ENCODE measurements around the gene PCNX1.

PCNX1 gene

GRCh38 chr14:71117839-71118743, 210.8 kb downstream of the PCNX1 start:
- TF ChIP-seq OSR1 (CRISPR knock-in tag; IDR thresholded peaks at IDR 0.05) (no peak), CSDC2 (CRISPR knock-in tag; IDR thresholded peaks at IDR 0.05) (no peak)
- ATAC-seq = no peak

GRCh38 chr14:71119075-71119474, 211.8 kb downstream of the PCNX1 start:
- ATAC-seq = no peak
- no peak for TF ChIP-seq CSDC2 (CRISPR knock-in tag; IDR thresholded peaks at IDR 0.05)
- no peak for TF ChIP-seq RARB (CRISPR knock-in tag; IDR thresholded peaks at IDR 0.05)
- TF ChIP-seq ZNF8 (CRISPR knock-in tag; IDR thresholded peaks at IDR 0.05) = no peak
- TF ChIP-seq ZNF565 (CRISPR knock-in tag; conservative IDR thresholded peaks at IDR 0.05; ENCODE audit: low read depth) = no peak
- no peak for TF ChIP-seq ZNF70 (CRISPR knock-in tag; IDR thresholded peaks at IDR 0.05)

DNA sequence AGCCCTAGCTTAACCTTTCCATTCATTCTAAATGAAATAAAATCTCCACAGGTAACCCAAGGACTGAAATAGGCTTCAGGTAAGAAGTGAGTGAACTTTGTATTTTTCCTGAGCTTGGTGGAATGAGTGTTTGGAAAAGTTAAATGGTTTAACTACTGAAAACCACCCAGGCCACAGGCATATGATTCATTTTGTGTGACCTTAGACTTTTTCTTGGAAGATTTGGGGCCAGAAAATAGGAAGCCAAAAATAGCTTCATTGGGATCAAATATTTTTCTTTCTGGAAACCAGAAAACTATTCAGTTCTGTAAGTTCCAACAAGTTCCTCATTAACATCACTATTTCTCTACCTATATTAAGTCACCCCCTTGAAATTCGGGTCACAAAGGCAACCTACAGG, 212.6 kb downstream of the PCNX1 start:
- no peak for TF ChIP-seq ZNF8 (CRISPR knock-in tag; IDR thresholded peaks at IDR 0.05)
- no peak for TF ChIP-seq ESRRG (CRISPR knock-in tag; IDR thresholded peaks at IDR 0.05)
- TF ChIP-seq, protein P1, sequence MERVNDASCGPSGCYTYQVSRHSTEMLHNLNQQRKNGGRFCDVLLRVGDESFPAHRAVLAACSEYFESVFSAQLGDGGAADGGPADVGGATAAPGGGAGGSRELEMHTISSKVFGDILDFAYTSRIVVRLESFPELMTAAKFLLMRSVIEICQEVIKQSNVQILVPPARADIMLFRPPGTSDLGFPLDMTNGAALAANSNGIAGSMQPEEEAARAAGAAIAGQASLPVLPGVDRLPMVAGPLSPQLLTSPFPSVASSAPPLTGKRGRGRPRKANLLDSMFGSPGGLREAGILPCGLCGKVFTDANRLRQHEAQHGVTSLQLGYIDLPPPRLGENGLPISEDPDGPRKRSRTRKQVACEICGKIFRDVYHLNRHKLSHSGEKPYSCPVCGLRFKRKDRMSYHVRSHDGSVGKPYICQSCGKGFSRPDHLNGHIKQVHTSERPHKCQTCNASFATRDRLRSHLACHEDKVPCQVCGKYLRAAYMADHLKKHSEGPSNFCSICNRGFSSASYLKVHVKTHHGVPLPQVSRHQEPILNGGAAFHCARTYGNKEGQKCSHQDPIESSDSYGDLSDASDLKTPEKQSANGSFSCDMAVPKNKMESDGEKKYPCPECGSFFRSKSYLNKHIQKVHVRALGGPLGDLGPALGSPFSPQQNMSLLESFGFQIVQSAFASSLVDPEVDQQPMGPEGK (CRISPR knock-in tag; IDR thresholded peaks at IDR 0.05; ENCODE audit: borderline replicate concordance) = no peak
- TF ChIP-seq ZC3H10 (CRISPR knock-in tag; IDR thresholded peaks at IDR 0.05) = no peak
- no peak for TF ChIP-seq TOX (CRISPR knock-in tag; IDR thresholded peaks at IDR 0.05; ENCODE audit: borderline replicate concordance)
- TF ChIP-seq, protein P2, sequence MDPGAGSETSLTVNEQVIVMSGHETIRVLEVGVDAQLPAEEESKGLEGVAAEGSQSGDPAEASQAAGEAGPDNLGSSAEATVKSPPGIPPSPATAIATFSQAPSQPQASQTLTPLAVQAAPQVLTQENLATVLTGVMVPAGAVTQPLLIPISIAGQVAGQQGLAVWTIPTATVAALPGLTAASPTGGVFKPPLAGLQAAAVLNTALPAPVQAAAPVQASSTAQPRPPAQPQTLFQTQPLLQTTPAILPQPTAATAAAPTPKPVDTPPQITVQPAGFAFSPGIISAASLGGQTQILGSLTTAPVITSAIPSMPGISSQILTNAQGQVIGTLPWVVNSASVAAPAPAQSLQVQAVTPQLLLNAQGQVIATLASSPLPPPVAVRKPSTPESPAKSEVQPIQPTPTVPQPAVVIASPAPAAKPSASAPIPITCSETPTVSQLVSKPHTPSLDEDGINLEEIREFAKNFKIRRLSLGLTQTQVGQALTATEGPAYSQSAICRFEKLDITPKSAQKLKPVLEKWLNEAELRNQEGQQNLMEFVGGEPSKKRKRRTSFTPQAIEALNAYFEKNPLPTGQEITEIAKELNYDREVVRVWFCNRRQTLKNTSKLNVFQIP (CRISPR knock-in tag; IDR thresholded peaks at IDR 0.05; ENCODE audit: borderline replicate concordance, low read depth) = no peak
- TF ChIP-seq, protein P3, sequence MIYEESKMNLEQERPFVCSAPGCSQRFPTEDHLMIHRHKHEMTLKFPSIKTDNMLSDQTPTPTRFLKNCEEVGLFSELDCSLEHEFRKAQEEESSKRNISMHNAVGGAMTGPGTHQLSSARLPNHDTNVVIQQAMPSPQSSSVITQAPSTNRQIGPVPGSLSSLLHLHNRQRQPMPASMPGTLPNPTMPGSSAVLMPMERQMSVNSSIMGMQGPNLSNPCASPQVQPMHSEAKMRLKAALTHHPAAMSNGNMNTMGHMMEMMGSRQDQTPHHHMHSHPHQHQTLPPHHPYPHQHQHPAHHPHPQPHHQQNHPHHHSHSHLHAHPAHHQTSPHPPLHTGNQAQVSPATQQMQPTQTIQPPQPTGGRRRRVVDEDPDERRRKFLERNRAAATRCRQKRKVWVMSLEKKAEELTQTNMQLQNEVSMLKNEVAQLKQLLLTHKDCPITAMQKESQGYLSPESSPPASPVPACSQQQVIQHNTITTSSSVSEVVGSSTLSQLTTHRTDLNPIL (CRISPR knock-in tag; IDR thresholded peaks at IDR 0.05; ENCODE audit: low read depth) = no peak
- no peak for TF ChIP-seq BACH2 (CRISPR knock-in tag; IDR thresholded peaks at IDR 0.05; ENCODE audit: borderline replicate concordance)
- TF ChIP-seq RARB (CRISPR knock-in tag; IDR thresholded peaks at IDR 0.05) = no peak
- no peak for TF ChIP-seq ZFP3 (CRISPR knock-in tag; IDR thresholded peaks at IDR 0.05)
- no peak for TF ChIP-seq ISL1 (CRISPR knock-in tag; IDR thresholded peaks at IDR 0.05)
- no peak for TF ChIP-seq SNAI2 (CRISPR knock-in tag; IDR thresholded peaks at IDR 0.05)
- no peak for TF ChIP-seq ARNTL (CRISPR knock-in tag; IDR thresholded peaks at IDR 0.05; ENCODE audit: borderline replicate concordance, low read depth)
- TF ChIP-seq, protein P4, sequence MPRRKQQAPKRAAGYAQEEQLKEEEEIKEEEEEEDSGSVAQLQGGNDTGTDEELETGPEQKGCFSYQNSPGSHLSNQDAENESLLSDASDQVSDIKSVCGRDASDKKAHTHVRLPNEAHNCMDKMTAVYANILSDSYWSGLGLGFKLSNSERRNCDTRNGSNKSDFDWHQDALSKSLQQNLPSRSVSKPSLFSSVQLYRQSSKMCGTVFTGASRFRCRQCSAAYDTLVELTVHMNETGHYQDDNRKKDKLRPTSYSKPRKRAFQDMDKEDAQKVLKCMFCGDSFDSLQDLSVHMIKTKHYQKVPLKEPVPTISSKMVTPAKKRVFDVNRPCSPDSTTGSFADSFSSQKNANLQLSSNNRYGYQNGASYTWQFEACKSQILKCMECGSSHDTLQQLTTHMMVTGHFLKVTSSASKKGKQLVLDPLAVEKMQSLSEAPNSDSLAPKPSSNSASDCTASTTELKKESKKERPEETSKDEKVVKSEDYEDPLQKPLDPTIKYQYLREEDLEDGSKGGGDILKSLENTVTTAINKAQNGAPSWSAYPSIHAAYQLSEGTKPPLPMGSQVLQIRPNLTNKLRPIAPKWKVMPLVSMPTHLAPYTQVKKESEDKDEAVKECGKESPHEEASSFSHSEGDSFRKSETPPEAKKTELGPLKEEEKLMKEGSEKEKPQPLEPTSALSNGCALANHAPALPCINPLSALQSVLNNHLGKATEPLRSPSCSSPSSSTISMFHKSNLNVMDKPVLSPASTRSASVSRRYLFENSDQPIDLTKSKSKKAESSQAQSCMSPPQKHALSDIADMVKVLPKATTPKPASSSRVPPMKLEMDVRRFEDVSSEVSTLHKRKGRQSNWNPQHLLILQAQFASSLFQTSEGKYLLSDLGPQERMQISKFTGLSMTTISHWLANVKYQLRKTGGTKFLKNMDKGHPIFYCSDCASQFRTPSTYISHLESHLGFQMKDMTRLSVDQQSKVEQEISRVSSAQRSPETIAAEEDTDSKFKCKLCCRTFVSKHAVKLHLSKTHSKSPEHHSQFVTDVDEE (CRISPR knock-in tag; IDR thresholded peaks at IDR 0.05) = no peak
- TF ChIP-seq TCF4 (CRISPR knock-in tag; IDR thresholded peaks at IDR 0.05; ENCODE audit: borderline replicate concordance) = no peak
- no peak for TF ChIP-seq PPARA (CRISPR knock-in tag; IDR thresholded peaks at IDR 0.05; ENCODE audit: borderline replicate concordance)
- TF ChIP-seq ZNF70 (CRISPR knock-in tag; IDR thresholded peaks at IDR 0.05) = no peak
- no peak for TF ChIP-seq OSR1 (CRISPR knock-in tag; IDR thresholded peaks at IDR 0.05)
- no peak for TF ChIP-seq GLIS3 (CRISPR knock-in tag; IDR thresholded peaks at IDR 0.05)
- no peak for TF ChIP-seq ZFP30 (CRISPR knock-in tag; IDR thresholded peaks at IDR 0.05)
- no peak for ATAC-seq

All from SK-N-SH treated with all-trans-retinoic acid at 6 μM for 48 hours (cell line).